Lower lobe of right lung (tissue), 2 donors: ENCODE results near the gene DNM2. TPM values are rescaled to one million over a fixed set of nuclear protein-coding genes. Genes with fewer than 3 reads are reported as not detected.
"Not testable (repeated sequence)": the region's sequence is repeated elsewhere in the genome, so short reads cannot be mapped to it uniquely, and the experiment has no call there.

Source experiments
- ATAC-seq, 2 donors: fragments of 200-7000 bp; cut with Tn5 transposase; one replicate each; pipeline ENCODE4 v1.9.1; 2020 to 2022; ENCODE audit warnings: mild to moderate bottlenecking in 2 of 2, moderate library complexity in 2 of 2
- DNase-seq: peaks from one replicate; pipeline ENCODE4 v3.0.0-alpha.2; 2020
- H3K27ac ChIP-seq: fragments of 200-600 bp; one replicate; pipeline ENCODE4 v1.8.0; 2022
- H3K27me3 ChIP-seq: fragments of 200-600 bp; one replicate; pipeline ENCODE4 v1.8.0; 2022; ENCODE audit warnings: low read depth
- H3K36me3 ChIP-seq: fragments of 200-600 bp; one replicate; pipeline ENCODE4 v1.8.0; 2022; ENCODE audit warnings: mild to moderate bottlenecking
- H3K4me1 ChIP-seq: fragments of 200-600 bp; one replicate; pipeline ENCODE4 v1.8.0; 2022
- H3K4me3 ChIP-seq: fragments of 200-600 bp; one replicate; pipeline ENCODE4 v1.8.0; 2022; ENCODE audit warnings: mild to moderate bottlenecking
- H3K9me3 ChIP-seq: fragments of 200-600 bp; one replicate; pipeline ENCODE4 v1.8.0; 2022
- intact Hi-C: fragments of 100-400 bp; cut with DNase I; formaldehyde crosslinking; loops from one replicate; pipeline ENCODE4 v1.11.0; 2022
- total RNA-seq: library from RNA; stranded (reverse); fragmentation: NEBNext Ultra II Directional; extraction: Animal tissue kit (Norgen Biotek cat#: 25700); gene quantifications from one replicate; pipeline ENCODE4 v1.2.1, GENCODE V29; 2021
- TF ChIP-seq, protein P1 (sequence below): fragments of 200-600 bp; IDR thresholded peaks from one replicate; pipeline ENCODE4 v1.8.0; 2022; ENCODE audit warnings: antibody characterized with exemption, mild to moderate bottlenecking
- donor health status: DM: no; HTN: yes; CAD: no; lungs with severe emphysema.

DNM2 gene
- total RNA-seq, 1 donor from 2014 or later, result 282 TPM

DNA sequence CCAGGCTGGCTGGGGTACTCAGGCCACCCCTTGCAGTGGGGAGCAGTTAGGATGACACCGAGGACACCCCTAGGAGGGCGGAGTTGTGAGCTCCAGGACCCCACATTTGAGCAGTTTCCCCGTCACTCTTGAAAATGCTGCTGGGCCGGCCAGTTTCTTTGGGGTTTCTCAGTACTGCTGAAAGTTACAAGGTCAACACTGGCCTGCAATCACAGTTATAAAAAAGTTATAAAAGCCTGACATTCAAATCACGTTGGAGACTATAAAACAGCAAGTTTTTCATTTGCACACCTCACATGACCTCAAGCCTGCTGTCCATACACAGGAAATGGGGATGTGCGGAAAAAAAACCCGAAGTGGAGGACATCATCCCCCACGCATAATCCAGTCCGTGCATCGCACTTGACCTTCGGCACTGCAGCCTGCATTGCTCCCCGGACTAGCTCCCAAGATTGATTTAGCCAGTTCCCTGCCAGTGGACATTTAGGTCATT lies 27.0 kb downstream of the DNM2 start:
- no peaks in the 10 kb centered on the region for H3K36me3 ChIP-seq
- H3K9me3 ChIP-seq, result no peaks in the 10 kb centered on the region
- TF ChIP-seq, protein P1, sequence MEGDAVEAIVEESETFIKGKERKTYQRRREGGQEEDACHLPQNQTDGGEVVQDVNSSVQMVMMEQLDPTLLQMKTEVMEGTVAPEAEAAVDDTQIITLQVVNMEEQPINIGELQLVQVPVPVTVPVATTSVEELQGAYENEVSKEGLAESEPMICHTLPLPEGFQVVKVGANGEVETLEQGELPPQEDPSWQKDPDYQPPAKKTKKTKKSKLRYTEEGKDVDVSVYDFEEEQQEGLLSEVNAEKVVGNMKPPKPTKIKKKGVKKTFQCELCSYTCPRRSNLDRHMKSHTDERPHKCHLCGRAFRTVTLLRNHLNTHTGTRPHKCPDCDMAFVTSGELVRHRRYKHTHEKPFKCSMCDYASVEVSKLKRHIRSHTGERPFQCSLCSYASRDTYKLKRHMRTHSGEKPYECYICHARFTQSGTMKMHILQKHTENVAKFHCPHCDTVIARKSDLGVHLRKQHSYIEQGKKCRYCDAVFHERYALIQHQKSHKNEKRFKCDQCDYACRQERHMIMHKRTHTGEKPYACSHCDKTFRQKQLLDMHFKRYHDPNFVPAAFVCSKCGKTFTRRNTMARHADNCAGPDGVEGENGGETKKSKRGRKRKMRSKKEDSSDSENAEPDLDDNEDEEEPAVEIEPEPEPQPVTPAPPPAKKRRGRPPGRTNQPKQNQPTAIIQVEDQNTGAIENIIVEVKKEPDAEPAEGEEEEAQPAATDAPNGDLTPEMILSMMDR, result no peak
- H3K4me3 ChIP-seq, result no peak overlapping the region
- no peaks in the 10 kb centered on the region for H3K27me3 ChIP-seq
- intact Hi-C loops, result no loop called here
- H3K27ac ChIP-seq, result peak overlapping the region; percentile 60
- ATAC-seq, result no peak
- peaks cover 82% of the 10 kb centered on the region for H3K4me1 ChIP-seq
- DNase-seq, result no peak

DNA sequence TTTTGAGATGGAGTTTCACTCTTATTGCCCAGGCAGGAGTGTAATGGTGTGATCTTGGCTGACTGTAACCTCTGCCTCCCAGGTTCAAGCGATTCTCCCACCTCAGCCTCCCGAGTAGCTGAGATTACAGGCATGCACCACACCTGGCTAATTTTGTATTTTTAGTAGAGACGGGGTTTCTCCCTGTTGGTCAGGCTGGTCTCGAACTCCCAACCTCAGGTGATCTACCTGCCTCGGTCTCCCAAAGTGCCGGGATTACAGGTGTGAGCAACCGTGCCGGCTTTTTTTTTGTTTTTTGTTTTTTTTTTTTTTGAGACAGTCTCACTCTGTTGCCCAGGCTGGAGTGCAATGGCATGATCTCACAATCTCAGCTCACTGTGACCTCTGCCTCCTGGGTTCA lies 28.6 kb downstream of the DNM2 start:
- H3K27me3 ChIP-seq, H3K9me3 ChIP-seq, intact Hi-C loops, H3K36me3 ChIP-seq, DNase-seq, H3K27ac ChIP-seq, H3K4me3 ChIP-seq, ATAC-seq: not testable (repeated sequence)
- H3K4me1 ChIP-seq, result peaks cover 89% of the 10 kb centered on the region

DNA sequence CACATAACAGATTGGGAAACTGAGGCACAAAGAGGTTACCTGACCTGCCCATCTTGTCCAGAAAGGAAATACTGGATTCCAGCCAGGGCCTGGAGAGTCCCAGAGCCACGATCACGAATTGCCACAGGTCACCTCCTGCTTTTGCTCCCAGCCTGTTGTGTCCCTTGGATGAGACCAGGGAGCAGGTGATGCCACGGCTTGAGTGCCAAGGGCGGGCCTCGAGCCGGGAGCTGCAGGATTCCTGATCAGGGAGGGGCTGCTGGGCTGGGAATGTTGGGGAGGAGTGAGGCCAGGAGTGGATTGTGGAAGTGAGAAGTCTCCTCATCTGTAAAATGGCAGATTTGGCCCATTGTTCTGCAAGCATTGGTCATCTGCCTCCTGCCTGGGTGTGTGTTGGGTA lies 29.4 kb downstream of the DNM2 start:
- Histone ChIP-seq H3K4me1 (peaks cover 89% of the 10 kb centered on the region), H3K27me3 (no peaks in the 10 kb centered on the region), H3K9me3 (no peaks in the 10 kb centered on the region), H3K27ac (peak overlapping the region; percentile 87), H3K36me3 (no peaks in the 10 kb centered on the region), H3K4me3 (no peak overlapping the region)
- intact Hi-C loops, result no loop called here
- ATAC-seq (no peak), DNase-seq (peak; percentile 63)
- TF ChIP-seq, protein P1, result no peak

DNA sequence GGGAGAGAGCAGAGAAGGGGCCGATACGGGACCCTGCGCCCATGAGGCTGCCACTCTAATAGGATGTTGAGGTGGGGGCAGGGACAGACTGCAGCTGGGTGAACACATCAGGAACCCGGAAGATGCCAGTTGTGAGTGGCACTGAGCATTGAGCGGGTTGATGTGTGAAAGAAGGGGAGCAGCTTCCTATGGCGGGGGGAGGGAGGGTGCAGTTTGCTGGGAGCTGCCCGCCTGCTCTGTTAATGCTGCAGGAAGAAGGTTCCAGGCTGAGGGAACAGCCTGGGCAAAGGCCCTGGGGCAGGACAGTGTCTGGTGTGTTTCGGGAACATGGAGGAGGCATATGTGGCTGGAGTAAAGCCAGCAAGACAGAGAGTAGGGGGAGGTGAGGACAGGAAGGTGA lies 29.8 kb downstream of the DNM2 start:
- intact Hi-C loops, result no loop called here
- Histone ChIP-seq H3K4me1 (peaks cover 89% of the 10 kb centered on the region), H3K4me3 (no peak overlapping the region), H3K27ac (peak overlapping the region; percentile 87), H3K9me3 (no peaks in the 10 kb centered on the region), H3K27me3 (no peaks in the 10 kb centered on the region), H3K36me3 (no peaks in the 10 kb centered on the region)
- TF ChIP-seq, protein P1, result no peak
- ATAC-seq (no peak), DNase-seq (no peak)

DNA sequence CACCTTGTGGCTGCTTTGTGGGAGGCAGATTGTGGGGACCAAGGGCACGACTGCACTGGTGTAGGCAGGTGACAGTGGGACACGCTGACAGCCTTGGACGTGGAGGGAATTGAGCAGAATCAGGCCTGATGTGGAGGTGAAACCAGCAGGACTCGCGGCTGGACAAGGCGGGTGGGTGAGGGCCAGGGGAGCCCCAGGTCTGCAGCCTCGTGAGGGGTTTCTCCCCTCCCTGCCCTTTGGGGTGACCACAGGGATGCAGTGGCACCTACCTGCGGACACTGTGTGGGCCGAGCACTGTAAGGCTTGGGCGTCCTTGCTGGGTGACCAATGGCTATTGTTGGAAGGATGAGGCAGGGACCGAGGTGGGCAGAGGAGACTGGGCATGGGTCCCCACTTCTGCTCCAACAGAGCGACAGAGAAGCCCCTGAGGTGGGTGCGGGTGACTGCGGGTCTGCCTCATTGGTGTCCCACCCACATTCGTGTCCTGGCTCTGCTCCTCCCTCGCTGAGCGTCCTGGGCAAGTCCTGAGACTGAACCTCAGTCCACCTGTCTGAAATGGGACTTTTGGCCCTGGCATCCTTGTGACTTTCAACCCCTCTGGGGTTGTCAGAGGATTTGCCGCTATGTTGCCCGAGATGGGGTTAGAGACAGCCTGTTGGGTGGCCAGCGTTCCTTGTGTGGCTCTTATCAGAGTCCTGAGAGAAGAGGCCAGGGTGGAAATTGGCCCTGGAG lies 30.5 kb downstream of the DNM2 start:
- no peak for ATAC-seq
- DNase-seq, result no peak
- Histone ChIP-seq H3K9me3 (no peaks in the 10 kb centered on the region), H3K4me1 (peaks cover 87% of the 10 kb centered on the region), H3K27ac (peak overlapping the region; percentile 87), H3K27me3 (no peaks in the 10 kb centered on the region), H3K4me3 (no peak overlapping the region), H3K36me3 (no peaks in the 10 kb centered on the region)
- intact Hi-C loops, result no loop called here
- TF ChIP-seq, protein P1, result no peak

DNA sequence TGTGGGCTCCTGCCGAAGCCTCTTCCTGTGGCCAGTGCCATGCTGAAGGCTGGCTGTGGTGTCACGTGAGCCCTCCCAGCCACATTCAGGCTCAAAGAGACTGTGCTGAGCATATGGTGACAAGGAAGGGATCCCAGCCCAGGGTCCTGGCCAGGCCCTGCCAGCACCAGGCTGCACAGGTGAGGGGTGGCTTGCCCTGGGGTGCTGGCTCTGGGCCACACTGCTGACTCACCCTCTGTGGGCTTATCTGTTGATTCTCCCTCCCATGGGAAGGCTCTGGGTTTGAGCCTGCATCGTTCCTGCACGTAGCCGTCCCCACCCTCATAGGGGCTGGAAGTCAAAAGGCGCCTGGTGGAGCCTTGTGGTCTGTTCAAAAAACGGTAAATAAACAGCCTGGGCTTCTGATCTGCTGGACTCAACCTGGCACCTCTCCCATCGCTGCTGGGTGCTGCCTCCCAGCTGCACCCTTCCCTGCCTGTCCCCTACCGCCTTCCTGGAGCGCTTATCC lies 31.1 kb downstream of the DNM2 start:
- intact Hi-C loops, result no loop called here
- peaks cover 87% of the 10 kb centered on the region for H3K4me1 ChIP-seq
- peak; percentile 79 for DNase-seq

More for the DNA sequence above, 31.1 kb downstream of the DNM2 start:
- H3K4me3 ChIP-seq, result no peak overlapping the region
- no peaks in the 10 kb centered on the region for H3K9me3 ChIP-seq
- H3K27ac ChIP-seq, result peak overlapping the region; percentile 87
- H3K27me3 ChIP-seq, result no peaks in the 10 kb centered on the region
- ATAC-seq, result peak; percentile 56 to 57
- no peaks in the 10 kb centered on the region for H3K36me3 ChIP-seq
- TF ChIP-seq, protein P1, result no peak
